IMR-90 (cell line): Measurements from ENCODE around the gene BLTP1.

ENCODE experiments used
- BHLHE40 ChIP-seq: fragments of 150-350 bp; IDR thresholded peaks from 2 replicates; pipeline ENCODE4 v1.6.1; 2016; ENCODE audit warnings: mild to moderate bottlenecking, low read depth, low read length
- CHD1 ChIP-seq: IDR thresholded peaks from 2 replicates; pipeline ENCODE4 v1.6.1; 2012; ENCODE audit warnings: low read depth, low read length, improper control_type of control experiment
- MAZ ChIP-seq: IDR thresholded peaks from 2 replicates; pipeline ENCODE4 v1.6.1; 2012; ENCODE audit warnings: low read depth, mild to moderate bottlenecking, low read length, improper control_type of control experiment, moderate library complexity, borderline replicate concordance
- MXI1 ChIP-seq: IDR thresholded peaks from 2 replicates; pipeline ENCODE4 v1.6.1; 2012; ENCODE audit warnings: low read depth, mild to moderate bottlenecking, low read length, moderate library complexity, borderline replicate concordance
- POLR2A ChIP-seq: IDR thresholded peaks from 2 replicates; pipeline ENCODE4 v1.6.1; 2012; ENCODE audit warnings: mild to moderate bottlenecking, low read depth, low read length
- RAD21 ChIP-seq: IDR thresholded peaks from 2 replicates; pipeline ENCODE4 v1.6.1; 2012; ENCODE audit warnings: low read length, improper control_type of control experiment
- RCOR1 ChIP-seq: IDR thresholded peaks from 2 replicates; pipeline ENCODE4 v1.6.1; 2012; ENCODE audit warnings: mild to moderate bottlenecking, low read length, improper control_type of control experiment; ENCODE audit not compliant: insufficient replicate concordance
- RFX5 ChIP-seq: IDR thresholded peaks from 2 replicates; pipeline ENCODE4 v1.8.0; 2012; ENCODE audit warnings: low read depth, mild to moderate bottlenecking, low read length, moderate library complexity
- SMC3 ChIP-seq: fragments of 150-350 bp; IDR thresholded peaks from 2 replicates; pipeline ENCODE4 v1.6.1; 2016; ENCODE audit warnings: low read depth, mild to moderate bottlenecking, antibody characterized with exemption, low read length, moderate library complexity
- TF ChIP-seq, protein P1 (sequence below): conservative IDR thresholded peaks from 2 replicates; pipeline ENCODE4 v1.5.1; 2012; ENCODE audit warnings: mild to moderate bottlenecking, low read depth, low read length, improper control_type of control experiment
- TF ChIP-seq, protein P2 (sequence below): fragments of 150-350 bp; IDR thresholded peaks from 2 replicates; pipeline ENCODE4 v1.6.1; 2016; ENCODE audit warnings: low read depth, mild to moderate bottlenecking, low read length, moderate library complexity, borderline replicate concordance
- TF ChIP-seq, protein P3 (sequence below): fragments of 150-350 bp; IDR thresholded peaks from 2 replicates; pipeline ENCODE4 v1.6.1; 2017; ENCODE audit warnings: mild to moderate bottlenecking, antibody characterized with exemption, low read length, low read depth

DNA sequence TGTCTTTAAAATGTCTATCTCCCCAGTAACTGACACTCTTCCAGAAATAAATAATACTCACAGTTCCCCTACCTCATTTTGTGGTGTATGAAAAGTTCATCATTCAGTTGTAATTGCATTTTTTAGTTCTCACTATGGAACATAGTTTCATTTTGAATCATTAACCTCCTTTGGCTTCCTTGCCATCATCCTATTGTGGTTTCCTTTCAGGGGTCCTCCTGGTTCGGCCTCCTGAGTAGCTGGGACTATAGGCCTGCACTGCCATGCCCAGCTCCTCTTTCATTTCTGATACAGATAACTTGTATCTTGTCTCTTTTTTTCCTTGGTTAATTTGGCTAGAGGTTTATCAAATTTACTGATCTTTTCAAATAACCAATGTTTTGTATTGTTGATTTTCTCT lies 23.1 kb upstream of the BLTP1 start:
- TF ChIP-seq, protein P1, sequence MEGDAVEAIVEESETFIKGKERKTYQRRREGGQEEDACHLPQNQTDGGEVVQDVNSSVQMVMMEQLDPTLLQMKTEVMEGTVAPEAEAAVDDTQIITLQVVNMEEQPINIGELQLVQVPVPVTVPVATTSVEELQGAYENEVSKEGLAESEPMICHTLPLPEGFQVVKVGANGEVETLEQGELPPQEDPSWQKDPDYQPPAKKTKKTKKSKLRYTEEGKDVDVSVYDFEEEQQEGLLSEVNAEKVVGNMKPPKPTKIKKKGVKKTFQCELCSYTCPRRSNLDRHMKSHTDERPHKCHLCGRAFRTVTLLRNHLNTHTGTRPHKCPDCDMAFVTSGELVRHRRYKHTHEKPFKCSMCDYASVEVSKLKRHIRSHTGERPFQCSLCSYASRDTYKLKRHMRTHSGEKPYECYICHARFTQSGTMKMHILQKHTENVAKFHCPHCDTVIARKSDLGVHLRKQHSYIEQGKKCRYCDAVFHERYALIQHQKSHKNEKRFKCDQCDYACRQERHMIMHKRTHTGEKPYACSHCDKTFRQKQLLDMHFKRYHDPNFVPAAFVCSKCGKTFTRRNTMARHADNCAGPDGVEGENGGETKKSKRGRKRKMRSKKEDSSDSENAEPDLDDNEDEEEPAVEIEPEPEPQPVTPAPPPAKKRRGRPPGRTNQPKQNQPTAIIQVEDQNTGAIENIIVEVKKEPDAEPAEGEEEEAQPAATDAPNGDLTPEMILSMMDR = no peak
- TF ChIP-seq BHLHE40 (no peak), MAZ (no peak), RCOR1 (no peak), CHD1 (no peak), POLR2A (no peak), RFX5 (no peak), RAD21 (no peak), SMC3 (no peak), MXI1 (no peak)
- TF ChIP-seq, protein P2, sequence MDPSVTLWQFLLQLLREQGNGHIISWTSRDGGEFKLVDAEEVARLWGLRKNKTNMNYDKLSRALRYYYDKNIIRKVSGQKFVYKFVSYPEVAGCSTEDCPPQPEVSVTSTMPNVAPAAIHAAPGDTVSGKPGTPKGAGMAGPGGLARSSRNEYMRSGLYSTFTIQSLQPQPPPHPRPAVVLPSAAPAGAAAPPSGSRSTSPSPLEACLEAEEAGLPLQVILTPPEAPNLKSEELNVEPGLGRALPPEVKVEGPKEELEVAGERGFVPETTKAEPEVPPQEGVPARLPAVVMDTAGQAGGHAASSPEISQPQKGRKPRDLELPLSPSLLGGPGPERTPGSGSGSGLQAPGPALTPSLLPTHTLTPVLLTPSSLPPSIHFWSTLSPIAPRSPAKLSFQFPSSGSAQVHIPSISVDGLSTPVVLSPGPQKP = no peak
- TF ChIP-seq, protein P3, sequence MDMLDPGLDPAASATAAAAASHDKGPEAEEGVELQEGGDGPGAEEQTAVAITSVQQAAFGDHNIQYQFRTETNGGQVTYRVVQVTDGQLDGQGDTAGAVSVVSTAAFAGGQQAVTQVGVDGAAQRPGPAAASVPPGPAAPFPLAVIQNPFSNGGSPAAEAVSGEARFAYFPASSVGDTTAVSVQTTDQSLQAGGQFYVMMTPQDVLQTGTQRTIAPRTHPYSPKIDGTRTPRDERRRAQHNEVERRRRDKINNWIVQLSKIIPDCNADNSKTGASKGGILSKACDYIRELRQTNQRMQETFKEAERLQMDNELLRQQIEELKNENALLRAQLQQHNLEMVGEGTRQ = no peak
